Astrocyte (in vitro differentiated cells and primary cell): ENCODE measurements around the gene KCNC4. TPM values are rescaled to one million over a fixed set of nuclear protein-coding genes. Genes with fewer than 3 reads are reported as not detected.

Experiments used
- DNase-seq: peaks from one replicate; pipeline ENCODE4 v3.0.0-alpha.2; 2010; ENCODE audit warnings: low read depth
- FAIRE-seq: peaks from 2 replicates; lab custom pipeline; 2011; peaks lifted over from hg19 to GRCh38; lab: Jason Lieb, UNC
- H2AFZ ChIP-seq: 2 replicates; pipeline ENCODE4 v1.6.0; 2012; ENCODE audit warnings: low read depth, low read length, inconsistent platforms
- H3K27ac ChIP-seq: 2 replicates; pipeline ENCODE4 v1.5.1; 2011; ENCODE audit warnings: low read depth, low read length, inconsistent platforms
- H3K27me3 ChIP-seq: 2 replicates; pipeline ENCODE4 v1.6.0; 2011; ENCODE audit warnings: low read length, inconsistent platforms; ENCODE audit not compliant: insufficient read depth
- H3K36me3 ChIP-seq: 2 replicates; pipeline ENCODE4 v1.5.1; 2011; ENCODE audit warnings: low read length, inconsistent platforms; ENCODE audit not compliant: insufficient read depth
- H3K4me1 ChIP-seq: 2 replicates; pipeline ENCODE4 v1.5.1; 2011; ENCODE audit warnings: low read length, inconsistent platforms; ENCODE audit not compliant: insufficient read depth
- H3K4me2 ChIP-seq: 2 replicates; pipeline ENCODE4 v1.6.0; 2012; ENCODE audit warnings: low read length, inconsistent platforms
- H3K4me3 ChIP-seq: 2 replicates; pipeline ENCODE4 v1.5.1; 2011; ENCODE audit warnings: low read depth, mild to moderate bottlenecking, low read length, inconsistent platforms; ENCODE audit not compliant: insufficient read depth
- H3K79me2 ChIP-seq: 2 replicates; pipeline ENCODE4 v1.6.0; 2012; ENCODE audit warnings: mild to moderate bottlenecking, low read length, inconsistent platforms; ENCODE audit not compliant: insufficient read depth
- H3K9ac ChIP-seq: 2 replicates; pipeline ENCODE4 v1.6.0; 2012; ENCODE audit warnings: mild to moderate bottlenecking, low read length, inconsistent platforms
- H3K9me3 ChIP-seq: 2 replicates; pipeline ENCODE4 v1.5.1; 2012; ENCODE audit warnings: low read depth, mild to moderate bottlenecking, low read length, inconsistent platforms; ENCODE audit not compliant: insufficient read depth
- H4K20me1 ChIP-seq: 2 replicates; pipeline ENCODE4 v1.6.0; 2012; ENCODE audit warnings: low read length, inconsistent platforms; ENCODE audit not compliant: insufficient read depth
- H3K27ac Mint-ChIP-seq: one replicate; pipeline ENCODE4 v1.8.0; 2021; ENCODE audit warnings: mild to moderate bottlenecking, mixed read lengths; ENCODE audit not compliant: unreplicated experiment
- H3K27me3 Mint-ChIP-seq: one replicate; pipeline ENCODE4 v1.8.0; 2021; ENCODE audit warnings: low read depth, mixed read lengths; ENCODE audit not compliant: unreplicated experiment
- H3K36me3 Mint-ChIP-seq: one replicate; pipeline ENCODE4 v1.8.0; 2021; ENCODE audit warnings: low read depth, mixed read lengths; ENCODE audit not compliant: unreplicated experiment
- H3K4me1 Mint-ChIP-seq: one replicate; pipeline ENCODE4 v1.8.0; 2021; ENCODE audit warnings: low read depth, mixed read lengths; ENCODE audit not compliant: unreplicated experiment
- H3K4me3 Mint-ChIP-seq: one replicate; pipeline ENCODE4 v1.8.0; 2021; ENCODE audit warnings: mild to moderate bottlenecking, moderate library complexity, mixed read lengths; ENCODE audit not compliant: unreplicated experiment
- H3K9me3 Mint-ChIP-seq: one replicate; pipeline ENCODE4 v1.8.0; 2021; ENCODE audit warnings: mild to moderate bottlenecking, mixed read lengths; ENCODE audit not compliant: unreplicated experiment
- EZH2 ChIP-seq: IDR thresholded peaks from 2 replicates; pipeline ENCODE4 v1.6.1; 2012; ENCODE audit warnings: mild to moderate bottlenecking, low read length, inconsistent platforms; ENCODE audit not compliant: insufficient read depth
- total RNA-seq: library from RNA; stranded (reverse); gene quantifications from 2 replicates; pipeline ENCODE4 v1.2.1, GENCODE V29; 2021
- TF ChIP-seq, protein P1 (sequence below): IDR thresholded peaks from 2 replicates; pipeline ENCODE4 v1.5.1; 2011; ENCODE audit warnings: low read depth, mild to moderate bottlenecking, inconsistent platforms, low read length, moderate library complexity; ENCODE audit not compliant: insufficient read depth

KCNC4 gene
- total RNA-seq, 1 donor from 2014 or later = 2.6 TPM

GRCh38 chr1:110170766-110171733, 39.1 kb upstream of the KCNC4 start:
- Histone ChIP-seq H3K27ac (no peak overlapping the region), H2AFZ (no peak overlapping the region), H3K9ac (no peak overlapping the region), H3K4me1 (peaks cover 5% of the 10 kb centered on the region), H3K36me3 (no peaks in the 10 kb centered on the region), H4K20me1 (no peaks in the 10 kb centered on the region), H3K79me2 (no peaks in the 10 kb centered on the region), H3K4me2 (no peak overlapping the region), H3K4me3 (no peak overlapping the region), H3K9me3 (no peaks in the 10 kb centered on the region), H3K27me3 (no peaks in the 10 kb centered on the region)
- Mint-ChIP-seq H3K9me3 (peaks cover 10% of the 10 kb centered on the region), H3K4me3 (peak overlapping the region; percentile 9), H3K27me3 (peaks cover 15% of the 10 kb centered on the region), H3K4me1 (peaks cover 49% of the 10 kb centered on the region), H3K36me3 (peaks cover 1% of the 10 kb centered on the region), H3K27ac (peak overlapping the region; percentile 87)
- TF ChIP-seq, protein P1, sequence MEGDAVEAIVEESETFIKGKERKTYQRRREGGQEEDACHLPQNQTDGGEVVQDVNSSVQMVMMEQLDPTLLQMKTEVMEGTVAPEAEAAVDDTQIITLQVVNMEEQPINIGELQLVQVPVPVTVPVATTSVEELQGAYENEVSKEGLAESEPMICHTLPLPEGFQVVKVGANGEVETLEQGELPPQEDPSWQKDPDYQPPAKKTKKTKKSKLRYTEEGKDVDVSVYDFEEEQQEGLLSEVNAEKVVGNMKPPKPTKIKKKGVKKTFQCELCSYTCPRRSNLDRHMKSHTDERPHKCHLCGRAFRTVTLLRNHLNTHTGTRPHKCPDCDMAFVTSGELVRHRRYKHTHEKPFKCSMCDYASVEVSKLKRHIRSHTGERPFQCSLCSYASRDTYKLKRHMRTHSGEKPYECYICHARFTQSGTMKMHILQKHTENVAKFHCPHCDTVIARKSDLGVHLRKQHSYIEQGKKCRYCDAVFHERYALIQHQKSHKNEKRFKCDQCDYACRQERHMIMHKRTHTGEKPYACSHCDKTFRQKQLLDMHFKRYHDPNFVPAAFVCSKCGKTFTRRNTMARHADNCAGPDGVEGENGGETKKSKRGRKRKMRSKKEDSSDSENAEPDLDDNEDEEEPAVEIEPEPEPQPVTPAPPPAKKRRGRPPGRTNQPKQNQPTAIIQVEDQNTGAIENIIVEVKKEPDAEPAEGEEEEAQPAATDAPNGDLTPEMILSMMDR = no peak
- TF ChIP-seq EZH2 = no peak
- DNase-seq (no peak), FAIRE-seq (no peak)

DNA sequence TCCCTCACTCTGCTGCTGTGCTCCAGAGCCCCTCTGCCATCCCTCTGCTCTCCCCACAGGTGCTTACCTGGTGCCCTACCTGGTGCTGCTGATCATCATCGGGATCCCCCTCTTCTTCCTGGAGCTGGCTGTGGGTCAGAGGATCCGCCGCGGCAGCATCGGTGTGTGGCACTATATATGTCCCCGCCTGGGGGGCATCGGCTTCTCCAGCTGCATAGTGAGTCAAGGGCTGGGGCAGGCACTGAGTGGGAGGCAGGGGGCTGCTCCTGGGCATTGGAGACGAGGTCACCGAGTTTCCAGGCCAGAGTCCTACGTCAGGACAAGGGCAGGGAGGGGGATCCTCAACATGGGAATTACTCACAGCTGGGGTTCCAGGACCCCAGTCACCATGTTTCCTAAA, 38.1 kb upstream of the KCNC4 start:
- Histone ChIP-seq H3K4me1 (peaks cover 5% of the 10 kb centered on the region), H3K9me3 (no peaks in the 10 kb centered on the region), H3K79me2 (no peaks in the 10 kb centered on the region), H3K9ac (no peak overlapping the region), H3K27me3 (no peaks in the 10 kb centered on the region), H4K20me1 (no peaks in the 10 kb centered on the region), H3K27ac (no peak overlapping the region), H3K36me3 (no peaks in the 10 kb centered on the region), H2AFZ (no peak overlapping the region), H3K4me2 (no peak overlapping the region), H3K4me3 (no peak overlapping the region)
- Mint-ChIP-seq H3K27me3 (peaks cover 7% of the 10 kb centered on the region), H3K9me3 (peaks cover 10% of the 10 kb centered on the region), H3K4me1 (peaks cover 49% of the 10 kb centered on the region), H3K4me3 (peak overlapping the region; percentile 9), H3K36me3 (no peaks in the 10 kb centered on the region), H3K27ac (peak overlapping the region; percentile 87)
- FAIRE-seq (no peak), DNase-seq (no peak)
- TF ChIP-seq, protein P1 = no peak
- no peak for TF ChIP-seq EZH2
